Mesodermal cell (in vitro differentiated cells): ENCODE measurements around the gene PPP2R2D.

Source experiments
- H3K27ac ChIP-seq: 2 replicates; pipeline ENCODE4 v1.7.0; 2013; ENCODE audit warnings: mild to moderate bottlenecking, low read depth, low read length, moderate library complexity; ENCODE audit not compliant: severe bottlenecking
- H3K36me3 ChIP-seq: 2 replicates; pipeline ENCODE4 v1.7.1; 2013; ENCODE audit warnings: mild to moderate bottlenecking, low read length, moderate library complexity; ENCODE audit not compliant: control insufficient read depth, insufficient read depth
- H3K4me1 ChIP-seq: one replicate; pipeline ENCODE4 v1.7.1; 2013; ENCODE audit warnings: mild to moderate bottlenecking, low read length; ENCODE audit not compliant: insufficient read depth, control insufficient read depth, poor library complexity, severe bottlenecking
- H3K4me3 ChIP-seq: 2 replicates; pipeline ENCODE4 v1.7.0; 2013; ENCODE audit warnings: low read length, control low read depth, mild to moderate bottlenecking; ENCODE audit not compliant: insufficient read depth, poor library complexity, severe bottlenecking; ENCODE audit errors: extremely low read depth
- H3K9me3 ChIP-seq: 2 replicates; pipeline ENCODE4 v1.7.1; 2013; ENCODE audit warnings: mild to moderate bottlenecking, low read length, moderate library complexity; ENCODE audit not compliant: control insufficient read depth
- WGBS, 2 experiments: methylation state at CpG; one replicate each; pipeline ENCODE4 v1.1.5; 2013; ENCODE audit warnings: missing lambda C conversion rate in 2 of 2; ENCODE audit not compliant: insufficient coverage in 2 of 2; 5-methylcytosine and 5-hydroxymethylcytosine counted together

The PPP2R2D gene

GRCh38 chr10:131963811-131964210 lies 63.0 kb downstream of the PPP2R2D start:
- 92 to 94% methylated on average over 6 to 9 of the region's 9 CpGs for WGBS, 2 experiments
- no peaks in the 10 kb centered on the region for H3K9me3 ChIP-seq

GRCh38 chr10:131964298-131964697 lies 63.5 kb downstream of the PPP2R2D start:
- no peaks in the 10 kb centered on the region for H3K9me3 ChIP-seq
- H3K27ac ChIP-seq, result no peak overlapping the region
- no peaks in the 10 kb centered on the region for H3K4me1 ChIP-seq
- peaks cover 48% of the 10 kb centered on the region for H3K36me3 ChIP-seq
- WGBS, 2 experiments, result 93 to 98% methylated on average over 8 to 9 of the region's 9 CpGs
- H3K4me3 ChIP-seq, result no peak overlapping the region

More at GRCh38 chr10:131963811-131964210, 63.0 kb downstream of the PPP2R2D start:
- H3K27ac ChIP-seq, result no peak overlapping the region
- H3K36me3 ChIP-seq, result peaks cover 43% of the 10 kb centered on the region
- no peak overlapping the region for H3K4me3 ChIP-seq
- no peaks in the 10 kb centered on the region for H3K4me1 ChIP-seq

GRCh38 chr10:131968949-131969348 lies 68.1 kb downstream of the PPP2R2D start:
- no peak overlapping the region for H3K27ac ChIP-seq
- H3K4me3 ChIP-seq, result no peak overlapping the region
- no peaks in the 10 kb centered on the region for H3K9me3 ChIP-seq
- WGBS, 2 experiments, result 93 to 95% methylated on average over 13 of the region's 13 CpGs
- no peaks in the 10 kb centered on the region for H3K4me1 ChIP-seq
- H3K36me3 ChIP-seq, result peaks cover 70% of the 10 kb centered on the region

- Histone ChIP-seq H3K4me1 (no peaks in the 10 kb centered on the region), H3K27ac (no peak overlapping the region), H3K4me3 (no peak overlapping the region), H3K36me3 (peaks cover 64% of the 10 kb centered on the region), H3K9me3 (no peaks in the 10 kb centered on the region)
- WGBS, 2 experiments, result 95 to 97% methylated on average over 17 to 18 of the region's 18 CpGs
Measured at GRCh38 chr10:131970946-131971345, 70.1 kb downstream of the PPP2R2D start.

- Histone ChIP-seq H3K27ac (no peak overlapping the region), H3K4me3 (no peak overlapping the region), H3K9me3 (no peaks in the 10 kb centered on the region), H3K4me1 (no peaks in the 10 kb centered on the region), H3K36me3 (peaks cover 65% of the 10 kb centered on the region)
- 86 to 100% methylated on average over 4 of the region's 7 CpGs for WGBS, 2 experiments
Measured at GRCh38 chr10:131971591-131971990, 70.8 kb downstream of the PPP2R2D start.

GRCh38 chr10:131972474-131973071 lies 71.8 kb downstream of the PPP2R2D start:
- H3K4me1 ChIP-seq, result no peaks in the 10 kb centered on the region
- H3K4me3 ChIP-seq, result no peak overlapping the region
- 76 to 80% methylated on average over 10 of the region's 11 CpGs for WGBS, 2 experiments
- H3K27ac ChIP-seq, result no peak overlapping the region
- H3K36me3 ChIP-seq, result peaks cover 63% of the 10 kb centered on the region
- no peaks in the 10 kb centered on the region for H3K9me3 ChIP-seq

- H3K27ac ChIP-seq, result no peak overlapping the region
- no peak overlapping the region for H3K4me3 ChIP-seq
- H3K4me1 ChIP-seq, result no peaks in the 10 kb centered on the region
- 94 to 99% methylated on average over 29 to 34 of the region's 34 CpGs for WGBS, 2 experiments
- H3K36me3 ChIP-seq, result peaks cover 68% of the 10 kb centered on the region
- H3K9me3 ChIP-seq, result no peaks in the 10 kb centered on the region
Measured at GRCh38 chr10:131973160-131973951, 72.5 kb downstream of the PPP2R2D start.

GRCh38 chr10:131974034-131974817 lies 73.4 kb downstream of the PPP2R2D start:
- no peaks in the 10 kb centered on the region for H3K4me1 ChIP-seq
- WGBS, 2 experiments, result 95 to 99% methylated on average over 8 to 10 of the region's 14 CpGs
- peaks cover 66% of the 10 kb centered on the region for H3K36me3 ChIP-seq
- no peaks in the 10 kb centered on the region for H3K9me3 ChIP-seq
- H3K4me3 ChIP-seq, result no peak overlapping the region
- H3K27ac ChIP-seq, result no peak overlapping the region

GRCh38 chr10:131975003-131975402 lies 74.2 kb downstream of the PPP2R2D start:
- no peak overlapping the region for H3K4me3 ChIP-seq
- H3K4me1 ChIP-seq, result peaks cover 8% of the 10 kb centered on the region
- 90 to 96% methylated on average over 5 of the region's 6 CpGs for WGBS, 2 experiments
- H3K9me3 ChIP-seq, result no peaks in the 10 kb centered on the region
- H3K36me3 ChIP-seq, result peaks cover 58% of the 10 kb centered on the region
- H3K27ac ChIP-seq, result no peak overlapping the region

- 95 to 96% methylated on average over 9 to 10 of the region's 10 CpGs for WGBS, 2 experiments
- peaks cover 50% of the 10 kb centered on the region for H3K36me3 ChIP-seq
- H3K4me3 ChIP-seq, result no peak overlapping the region
- no peaks in the 10 kb centered on the region for H3K9me3 ChIP-seq
- peaks cover 11% of the 10 kb centered on the region for H3K4me1 ChIP-seq
- H3K27ac ChIP-seq, result no peak overlapping the region
Measured at GRCh38 chr10:131975796-131976195, 75.0 kb downstream of the PPP2R2D start.
